ENCODE results near the gene OLFML2A. TPM values are rescaled to one million over a fixed set of nuclear protein-coding genes. Genes with fewer than 3 reads are reported as not detected.
A peak's percentile ranks its signal among the peaks of the same experiment; 100 is the strongest.

The OLFML2A gene
- total RNA-seq, 1 experiment from 2014 or later = 5.8 TPM

DNA sequence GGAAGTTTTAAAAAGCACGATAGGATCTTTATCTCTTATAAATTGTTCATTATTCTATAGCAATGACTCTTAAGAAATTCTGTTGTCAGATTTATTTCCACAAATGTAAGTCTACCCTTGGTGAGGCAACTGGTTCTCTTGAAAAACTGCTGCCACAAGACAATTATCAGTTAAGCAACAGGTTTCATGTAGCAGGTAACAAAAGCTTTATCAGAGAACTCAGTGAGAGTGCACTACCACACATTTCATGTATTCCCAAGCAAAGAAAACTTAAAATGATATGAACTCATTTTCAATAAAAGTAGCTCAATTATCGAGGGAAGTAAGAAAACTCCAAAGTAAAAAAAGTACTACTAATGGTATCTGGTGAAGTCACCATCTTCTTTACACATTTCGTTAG, 15.2 kb upstream of the OLFML2A start:
- Mint-ChIP-seq H3K36me3 (ENCODE audit: insufficient read depth in 1 of 3, low read depth in 3 of 3) (no peaks in the 10 kb centered on the region), H3K27ac (peak overlapping the region; percentile 84 to 98 (median 85); a peak in 6 of 7 replicates), H3K4me3 (peak overlapping the region; percentile 9 to 68; a peak in 4 of 5 replicates), H3K27me3 (ENCODE audit: low read depth) (no peaks in the 10 kb centered on the region), H3K4me1 (peaks cover 91 to 96% of the 10 kb centered on the region in 2 experiments), H3K9me3 (no peaks in the 10 kb centered on the region)
- Histone ChIP-seq H3K18ac (ENCODE audit: insufficient read length, low read depth, low read length) (no peak overlapping the region), H2BK120ac (ENCODE audit: low read depth, low read length, poor library complexity, severe bottlenecking) (no peak overlapping the region), H3K4ac (ENCODE audit: low read depth, low read length) (no peak overlapping the region), H3K27me3 (ENCODE audit: insufficient read depth, low read length) (no peaks in the 10 kb centered on the region), H2BK20ac (ENCODE audit: low read depth, low read length, poor library complexity, severe bottlenecking) (no peak overlapping the region), H3K27ac (ENCODE audit: insufficient read length, low read depth, low read length) (peak overlapping the region; percentile 56), H3K9ac (ENCODE audit: extremely low read depth, insufficient read length, low read length) (no peak overlapping the region), H3K4me2 (ENCODE audit: insufficient read depth, insufficient read length, low read length) (peak overlapping the region; percentile 47), H2AK5ac (ENCODE audit: insufficient read length, low read length) (no peak overlapping the region), H2BK15ac (ENCODE audit: low read depth, low read length) (no peak overlapping the region), H2BK5ac (ENCODE audit: insufficient read length, low read length) (no peak overlapping the region), H3T11ph (ENCODE audit: low read length) (no peak overlapping the region), H4K20me1 (ENCODE audit: control insufficient read depth, insufficient read depth, insufficient read length) (no peaks in the 10 kb centered on the region), H4K8ac (replicated peaks; ENCODE audit: insufficient read length, low read depth, low read length) (no peak overlapping the region), H3K4me1 (ENCODE audit: insufficient read depth, low read length) (peaks cover 9% of the 10 kb centered on the region), H3K9me3 (ENCODE audit: control insufficient read depth, low read depth, low read length) (no peaks in the 10 kb centered on the region), H2BK12ac (ENCODE audit: insufficient read length, low read depth, low read length) (no peak overlapping the region), H3K56ac (ENCODE audit: insufficient read length, low read depth, low read length) (no peak overlapping the region), H3K14ac (ENCODE audit: insufficient read depth, low read length) (no peak overlapping the region), H4K91ac (ENCODE audit: insufficient read length, low read depth, low read length) (no peak overlapping the region), H4K5ac (ENCODE audit: insufficient read length, low read depth, low read length) (no peak overlapping the region), H3K23ac (ENCODE audit: insufficient read length, low read depth, low read length) (no peak overlapping the region), H2AFZ (ENCODE audit: low read length) (no peak overlapping the region), H3K79me1 (ENCODE audit: insufficient read depth, low read depth, low read length, poor library complexity, severe bottlenecking) (no peaks in the 10 kb centered on the region), H3K23me2 (ENCODE audit: insufficient read length, low read depth, low read length, poor library complexity, severe bottlenecking) (peaks cover 3% of the 10 kb centered on the region), H3K79me2 (ENCODE audit: insufficient read depth, low read length) (peaks cover 12% of the 10 kb centered on the region; the same call in 1 of the 2 replicates)
- DNase-seq = no peak
- TF ChIP-seq, protein P1, sequence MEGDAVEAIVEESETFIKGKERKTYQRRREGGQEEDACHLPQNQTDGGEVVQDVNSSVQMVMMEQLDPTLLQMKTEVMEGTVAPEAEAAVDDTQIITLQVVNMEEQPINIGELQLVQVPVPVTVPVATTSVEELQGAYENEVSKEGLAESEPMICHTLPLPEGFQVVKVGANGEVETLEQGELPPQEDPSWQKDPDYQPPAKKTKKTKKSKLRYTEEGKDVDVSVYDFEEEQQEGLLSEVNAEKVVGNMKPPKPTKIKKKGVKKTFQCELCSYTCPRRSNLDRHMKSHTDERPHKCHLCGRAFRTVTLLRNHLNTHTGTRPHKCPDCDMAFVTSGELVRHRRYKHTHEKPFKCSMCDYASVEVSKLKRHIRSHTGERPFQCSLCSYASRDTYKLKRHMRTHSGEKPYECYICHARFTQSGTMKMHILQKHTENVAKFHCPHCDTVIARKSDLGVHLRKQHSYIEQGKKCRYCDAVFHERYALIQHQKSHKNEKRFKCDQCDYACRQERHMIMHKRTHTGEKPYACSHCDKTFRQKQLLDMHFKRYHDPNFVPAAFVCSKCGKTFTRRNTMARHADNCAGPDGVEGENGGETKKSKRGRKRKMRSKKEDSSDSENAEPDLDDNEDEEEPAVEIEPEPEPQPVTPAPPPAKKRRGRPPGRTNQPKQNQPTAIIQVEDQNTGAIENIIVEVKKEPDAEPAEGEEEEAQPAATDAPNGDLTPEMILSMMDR (conservative IDR thresholded peaks at IDR 0.05) = no peak
- WGBS (ENCODE audit: extremely low coverage, insufficient read length, low lambda C conversion rate) = no CpG with 5 or more reads among the region's 3 CpGs
